HL-60/S4 (cell line): ENCODE results near the gene TAC4.

Experiments used
- in situ Hi-C: fragments of 300-500 bp; cut with MboI; formaldehyde crosslinking; loops from 2 replicates; pipeline ENCODE4 v1.14.3; 2022; ENCODE audit warnings: low sequenced_read_pairs

Gene TAC4

DNA sequence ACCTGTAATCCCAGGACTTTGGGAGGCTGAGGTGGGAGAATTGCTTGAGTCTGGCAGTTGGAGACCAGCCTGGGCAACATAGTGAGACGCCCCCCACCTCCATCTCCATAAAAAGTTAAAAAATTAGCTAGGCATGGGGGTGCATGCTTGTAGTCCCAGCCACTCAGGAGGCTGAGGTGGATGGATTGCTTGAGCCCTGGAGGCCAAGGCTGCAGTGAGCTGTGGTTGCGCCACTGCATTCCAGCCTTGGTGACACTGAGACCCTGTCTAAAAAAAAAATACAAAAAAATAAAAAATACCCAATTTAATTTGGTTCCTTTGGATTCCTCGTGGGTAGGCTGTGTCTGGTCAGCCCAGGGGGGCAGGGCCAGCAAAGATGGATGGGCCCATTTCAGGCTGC is 26.1 kb upstream of the TAC4 start:
- in situ Hi-C loops, result loop anchor here (10.0 kb wide), 1 partner anchor 211 kb away; no protein-coding TSS in a partner anchor

DNA sequence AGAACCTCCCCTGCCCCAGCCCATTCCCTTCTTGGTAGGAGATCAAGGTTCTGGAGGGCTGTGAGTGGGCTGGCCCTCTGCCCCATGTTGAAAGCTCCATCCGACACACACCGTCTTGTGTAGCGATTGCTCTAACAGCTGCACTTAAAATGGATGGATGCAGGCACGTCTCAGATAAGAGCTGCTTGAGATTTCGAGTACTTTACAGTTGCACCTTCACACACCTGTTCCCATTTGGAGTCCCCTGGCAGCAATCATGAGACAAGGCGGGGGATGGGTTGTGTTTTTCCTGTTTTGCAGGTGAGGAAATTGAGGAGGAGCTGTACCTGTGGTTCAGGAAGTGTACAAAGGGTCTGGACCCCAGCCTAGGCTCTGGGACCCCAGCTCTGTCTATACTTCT is 25.6 kb upstream of the TAC4 start:
- in situ Hi-C loops, result loop anchor here (10.0 kb wide), 1 partner anchor 211 kb away; no protein-coding TSS in a partner anchor

DNA sequence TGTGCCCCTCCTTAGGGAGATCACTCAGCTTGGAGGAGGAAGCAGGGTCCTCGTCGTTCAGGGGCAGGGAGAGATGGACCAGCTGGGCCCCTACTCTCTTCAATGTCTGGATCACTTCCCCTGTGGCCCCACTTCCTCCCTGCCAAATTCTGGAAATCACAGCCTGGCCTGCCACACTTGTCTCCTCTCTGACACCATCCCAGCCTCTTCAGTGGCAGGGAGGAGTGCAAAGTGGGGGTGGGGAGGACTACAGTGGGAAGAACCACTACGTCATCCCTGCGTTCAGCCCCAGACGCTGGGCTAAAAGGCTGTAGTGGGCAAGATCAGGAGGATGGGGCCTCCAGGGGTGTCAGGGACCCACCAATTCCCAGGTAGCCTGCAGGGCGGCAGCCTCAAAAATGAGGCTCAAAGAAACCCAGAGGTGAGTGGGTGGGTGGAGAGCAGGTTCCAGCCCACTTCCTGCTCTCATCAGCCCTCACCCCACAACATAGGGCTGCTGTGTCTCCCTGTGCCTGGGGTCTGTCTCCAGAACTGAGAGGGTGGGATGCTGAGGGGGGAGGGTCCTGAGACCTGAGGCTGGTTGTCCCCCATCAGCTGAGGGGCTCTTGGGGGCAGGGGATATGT is 25.0 kb upstream of the TAC4 start:
- in situ Hi-C loops, result loop anchor here (10.0 kb wide), 1 partner anchor 212 kb away; no protein-coding TSS in a partner anchor

DNA sequence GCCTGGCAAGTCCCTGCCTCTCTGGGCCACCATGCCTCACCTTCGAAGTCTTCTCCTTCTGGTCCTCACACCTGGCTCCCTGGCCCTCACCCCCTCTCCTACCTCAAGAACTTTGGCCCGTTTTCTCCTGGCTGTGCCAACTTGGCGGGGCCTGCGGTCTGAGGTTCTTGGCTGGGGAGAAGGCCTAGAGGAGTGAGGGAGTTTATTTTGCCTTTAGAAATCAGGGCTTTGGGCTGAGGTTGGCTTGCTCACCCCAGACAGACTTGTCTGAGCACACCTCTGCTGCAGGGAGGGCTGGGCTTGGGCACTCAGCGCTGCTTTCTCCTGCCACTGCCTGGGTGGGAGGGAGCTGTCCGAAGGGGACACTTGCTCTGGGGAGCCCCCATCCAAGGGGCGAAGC is 23.3 kb upstream of the TAC4 start:
- in situ Hi-C loops, result loop anchor here (10.0 kb wide), 1 partner anchor 214 kb away; no protein-coding TSS in a partner anchor

DNA sequence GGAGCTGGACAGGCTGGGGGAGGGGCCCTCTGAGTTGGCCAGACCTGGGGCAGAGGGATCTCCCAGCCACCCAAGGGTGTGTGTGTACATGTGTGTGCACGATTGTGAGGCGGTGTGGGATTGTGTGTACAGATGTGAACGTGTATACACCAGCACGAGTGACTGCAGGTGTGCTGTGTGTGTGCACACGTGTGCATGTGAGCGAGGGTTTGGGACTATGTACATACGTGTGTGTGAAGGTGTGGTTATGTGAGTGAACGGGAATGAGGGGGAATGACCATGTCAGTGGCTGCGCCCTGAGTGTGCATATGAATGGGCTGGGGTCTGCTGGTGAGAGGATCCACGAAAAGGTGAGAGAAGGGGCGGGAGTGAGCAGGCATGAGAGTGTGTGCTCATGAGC is 22.4 kb upstream of the TAC4 start:
- in situ Hi-C loops, result loop anchor here (10.0 kb wide), 1 partner anchor 215 kb away; no protein-coding TSS in a partner anchor

DNA sequence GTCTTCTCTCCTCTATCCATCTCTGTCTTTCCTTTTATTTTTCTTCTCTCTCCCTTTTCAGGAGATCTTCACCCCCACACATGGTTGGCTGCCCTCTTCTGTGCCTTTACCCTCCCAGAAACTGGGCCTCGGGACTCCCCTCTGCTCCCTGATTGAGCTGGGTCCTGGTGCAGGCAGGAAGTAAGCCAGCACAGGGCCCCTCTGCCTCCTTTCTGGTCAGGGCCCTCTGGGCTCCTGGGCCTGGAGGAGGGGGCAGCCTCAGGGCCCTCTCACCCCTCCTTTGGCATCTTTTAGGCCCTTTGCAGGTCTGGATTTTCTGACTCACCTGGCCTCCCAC is 21.1 kb upstream of the TAC4 start:
- in situ Hi-C loops, result no loop called here

DNA sequence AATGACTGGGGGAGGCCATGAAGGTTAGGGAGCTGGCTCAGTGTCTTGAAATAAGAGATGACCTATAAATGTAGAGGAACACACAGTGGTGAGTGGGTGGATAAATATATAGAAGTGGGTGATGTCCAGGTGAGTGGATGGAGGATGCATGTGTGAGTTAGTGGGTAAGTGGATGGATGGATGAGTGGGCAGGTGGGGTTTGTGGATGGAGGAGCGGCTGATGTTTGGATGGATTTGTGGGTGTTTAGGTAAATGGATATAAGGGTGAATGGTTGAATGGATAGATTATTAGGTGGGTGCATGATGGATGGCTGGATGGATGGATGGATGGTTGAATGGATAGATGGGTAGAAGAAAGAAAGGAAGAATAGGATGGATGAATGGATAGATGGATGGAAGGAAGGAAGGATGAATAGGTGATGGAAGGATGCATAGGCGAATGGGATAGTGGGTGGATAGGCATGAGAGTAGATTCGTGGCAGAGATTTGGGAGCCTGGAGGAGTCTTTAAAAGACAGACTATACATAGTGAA is 19.1 kb upstream of the TAC4 start:
- in situ Hi-C loops, result no loop called here

DNA sequence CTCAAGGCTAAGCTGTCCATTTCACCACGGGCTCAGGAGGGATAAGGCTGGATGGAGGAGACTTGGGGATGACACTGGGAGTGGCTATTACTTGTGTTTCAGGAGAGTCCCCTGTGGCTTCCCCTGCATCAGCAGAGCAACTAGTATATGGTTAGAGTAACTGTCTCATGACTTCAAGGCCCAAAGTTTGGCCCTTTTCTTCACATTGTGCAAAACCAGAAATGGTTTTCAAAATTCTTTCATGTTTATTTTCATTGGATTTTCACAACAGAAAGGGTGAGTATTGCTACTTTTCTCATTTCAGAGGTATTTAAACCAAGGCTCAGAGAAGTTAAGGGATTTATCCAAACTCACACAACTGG is 18.1 kb upstream of the TAC4 start:
- in situ Hi-C loops, result no loop called here

DNA sequence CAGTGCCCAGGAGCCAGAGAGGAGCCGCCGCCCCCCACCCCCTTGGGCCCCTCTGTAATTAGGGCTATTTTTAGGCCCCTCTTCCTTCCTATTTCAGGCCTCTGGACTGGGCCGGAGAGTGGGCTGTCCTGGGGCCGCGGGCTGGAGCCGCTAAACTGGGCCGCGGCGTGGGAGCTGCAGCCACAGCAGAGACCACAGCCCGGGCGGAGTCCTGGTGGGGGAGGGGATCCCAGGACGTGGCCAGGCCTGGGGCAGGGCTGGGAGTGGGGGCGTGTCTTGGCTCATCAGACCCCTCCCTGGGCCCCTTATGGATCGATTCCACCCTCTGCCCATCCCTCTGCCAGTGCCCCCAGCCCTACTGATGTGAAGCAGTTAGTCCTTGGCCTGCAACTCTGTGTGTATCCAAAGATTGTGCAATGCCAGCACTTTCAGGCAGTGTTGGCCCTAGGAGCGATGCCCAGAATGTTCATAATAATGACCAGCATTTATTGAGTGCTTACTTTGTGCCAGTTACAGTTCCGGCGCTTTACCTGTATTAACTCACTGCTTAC is 15.0 kb upstream of the TAC4 start:
- in situ Hi-C loops, result loop anchor here (5.0 kb wide), 1 partner anchor 134 kb away; the partner anchor contains the start of gene DLX3

DNA sequence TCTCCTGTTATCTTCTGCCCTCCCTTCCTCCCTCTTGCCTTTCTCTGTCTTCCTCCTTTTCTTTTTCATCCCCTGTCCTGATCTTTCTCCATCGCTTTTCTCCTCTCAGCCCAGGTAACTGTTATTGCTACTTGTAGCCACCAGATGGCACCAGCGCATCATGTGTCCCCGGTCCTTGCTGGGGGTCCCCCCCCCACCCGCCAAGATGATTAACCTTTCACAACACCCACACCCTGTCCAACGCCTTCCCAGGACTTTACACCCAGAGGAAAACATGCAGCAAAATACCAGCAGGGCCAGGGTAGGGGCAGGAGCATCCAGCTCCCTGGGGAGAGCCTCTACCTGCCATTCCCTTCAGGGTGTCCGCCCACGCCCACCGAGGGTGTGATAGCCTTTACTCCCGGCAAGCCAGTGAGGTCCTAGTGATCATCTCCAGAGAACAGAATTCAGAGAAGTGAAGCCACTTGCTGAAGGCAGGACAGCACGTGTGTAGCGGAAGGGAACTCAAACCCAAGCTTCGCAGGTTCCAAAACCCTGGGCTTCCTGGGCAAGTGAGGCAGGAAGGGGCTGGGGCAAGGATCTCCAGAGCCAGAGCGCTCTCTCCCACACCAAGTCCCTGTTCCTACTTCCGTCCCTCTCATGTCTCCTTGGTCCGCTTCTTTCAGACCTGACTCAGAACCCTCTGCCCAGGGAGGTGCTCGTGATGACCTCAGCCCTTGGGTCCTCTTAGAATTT is 13.4 kb upstream of the TAC4 start:
- in situ Hi-C loops, result loop anchor here (5.0 kb wide), 1 partner anchor 136 kb away; the partner anchor contains the start of gene DLX3

DNA sequence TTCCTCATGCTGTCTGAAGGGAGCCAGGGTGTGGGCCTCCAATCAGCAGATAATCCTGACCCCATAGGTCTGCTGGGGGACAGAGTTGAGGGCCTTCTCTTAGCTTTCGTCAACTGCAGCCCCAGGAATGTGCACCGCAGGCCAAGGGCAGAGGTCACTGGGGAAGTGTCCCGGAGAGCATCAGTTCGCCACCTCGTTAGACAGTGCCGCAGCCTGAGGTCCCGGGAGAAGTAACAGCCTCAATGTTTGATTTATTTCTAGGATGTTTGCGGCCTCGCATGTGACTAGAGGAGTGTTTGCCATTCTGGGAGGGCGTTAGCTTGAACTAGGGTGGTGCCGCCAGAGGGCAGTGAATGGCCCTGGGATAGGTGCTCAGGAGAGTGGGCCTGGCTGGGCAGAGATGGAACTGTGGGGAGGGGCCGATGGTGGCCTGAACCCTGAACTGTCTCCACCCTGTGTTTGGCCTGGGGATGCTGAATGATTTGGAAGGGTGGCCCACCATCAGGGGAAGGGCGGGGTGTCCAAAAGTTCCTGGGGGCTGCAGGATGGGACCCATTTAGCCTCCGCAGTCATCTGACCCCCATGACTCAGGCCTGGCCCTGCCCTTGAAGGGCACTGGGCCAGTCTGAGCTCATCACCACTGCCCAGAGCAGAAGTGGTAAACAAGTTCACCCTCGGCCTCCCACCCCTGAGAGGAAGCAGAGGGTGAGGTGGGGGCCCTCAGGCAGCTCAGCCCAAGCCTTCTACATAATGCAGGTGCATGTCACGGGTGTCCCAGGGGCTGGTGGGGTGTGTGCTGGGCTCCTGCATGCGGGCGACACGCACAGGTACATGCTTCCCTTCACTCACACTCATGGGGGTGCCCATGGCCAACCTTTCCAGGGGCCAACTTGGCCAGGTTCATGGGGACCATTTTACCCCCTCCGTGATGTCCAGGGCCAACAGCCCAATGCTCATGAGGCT is 12.4 kb upstream of the TAC4 start:
- in situ Hi-C loops, result loop anchor here (5.0 kb wide), 1 partner anchor 137 kb away; the partner anchor contains the start of gene DLX3

DNA sequence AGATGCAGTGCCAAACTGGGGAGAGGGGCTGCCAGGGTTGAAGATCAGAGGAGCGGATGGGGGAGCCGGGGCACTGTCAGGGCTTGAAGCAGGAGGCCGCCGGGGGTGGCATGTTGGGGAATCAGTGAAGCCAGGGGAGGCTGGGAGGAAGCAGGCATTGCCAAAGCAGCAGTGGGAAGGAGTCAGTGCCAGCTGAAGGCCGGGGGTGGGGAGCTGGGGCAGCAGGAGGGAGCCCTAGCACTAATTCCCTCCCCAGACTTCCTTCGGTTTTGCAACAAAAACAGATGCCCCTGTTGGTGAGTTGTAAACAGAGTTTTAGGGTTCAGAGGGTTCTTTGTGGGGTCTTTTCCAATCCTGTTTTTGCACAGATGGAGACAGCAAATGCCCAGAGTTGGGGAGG is 10.9 kb upstream of the TAC4 start:
- in situ Hi-C loops, result no loop called here

DNA sequence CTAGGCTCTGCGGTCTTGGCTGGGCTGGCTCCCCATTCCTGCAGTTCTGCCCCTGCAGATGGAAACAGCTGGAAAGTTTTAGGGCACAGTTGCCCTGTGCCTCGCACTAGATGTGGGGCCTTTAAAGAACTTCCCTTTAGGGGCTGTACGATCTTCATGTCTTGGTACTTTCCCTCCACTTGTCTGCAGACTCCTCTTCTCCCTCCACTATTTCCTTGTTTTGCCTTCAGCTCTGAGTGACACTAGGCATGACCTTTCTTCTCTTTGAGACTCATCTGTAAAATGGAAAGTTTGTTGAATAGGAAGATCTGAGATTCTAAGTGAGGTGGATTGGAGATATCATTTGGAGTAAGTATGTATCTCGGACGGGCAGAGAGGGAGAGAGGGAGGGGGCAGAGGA is 6.3 kb upstream of the TAC4 start:
- in situ Hi-C loops, result no loop called here

DNA sequence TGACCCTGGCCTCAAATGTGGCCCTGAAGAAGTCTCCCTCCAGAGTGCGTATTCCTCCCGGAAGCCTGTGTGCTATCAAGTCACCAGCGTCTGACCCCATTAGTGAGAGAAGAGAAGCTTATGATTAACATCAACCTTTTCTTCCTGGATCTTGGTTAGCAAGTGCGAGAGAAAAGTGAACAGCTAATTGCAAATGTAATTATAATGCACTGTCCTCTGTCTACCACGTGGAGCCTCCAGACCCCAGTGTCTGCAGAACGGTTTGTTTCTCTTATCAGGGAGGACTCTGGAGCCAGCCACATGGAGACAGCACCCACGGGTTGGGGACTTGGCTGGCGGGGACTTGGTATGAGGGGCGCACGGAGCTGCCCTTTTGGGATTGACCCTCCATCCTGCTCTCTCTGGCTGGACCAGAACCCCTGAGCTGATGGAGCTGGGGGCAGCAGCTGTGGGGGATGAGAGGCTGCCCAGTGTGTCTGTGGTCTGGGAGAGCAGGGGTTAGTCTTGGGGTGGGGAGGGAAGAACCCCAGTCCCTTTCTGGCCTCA is 5.7 kb upstream of the TAC4 start:
- in situ Hi-C loops, result no loop called here

DNA sequence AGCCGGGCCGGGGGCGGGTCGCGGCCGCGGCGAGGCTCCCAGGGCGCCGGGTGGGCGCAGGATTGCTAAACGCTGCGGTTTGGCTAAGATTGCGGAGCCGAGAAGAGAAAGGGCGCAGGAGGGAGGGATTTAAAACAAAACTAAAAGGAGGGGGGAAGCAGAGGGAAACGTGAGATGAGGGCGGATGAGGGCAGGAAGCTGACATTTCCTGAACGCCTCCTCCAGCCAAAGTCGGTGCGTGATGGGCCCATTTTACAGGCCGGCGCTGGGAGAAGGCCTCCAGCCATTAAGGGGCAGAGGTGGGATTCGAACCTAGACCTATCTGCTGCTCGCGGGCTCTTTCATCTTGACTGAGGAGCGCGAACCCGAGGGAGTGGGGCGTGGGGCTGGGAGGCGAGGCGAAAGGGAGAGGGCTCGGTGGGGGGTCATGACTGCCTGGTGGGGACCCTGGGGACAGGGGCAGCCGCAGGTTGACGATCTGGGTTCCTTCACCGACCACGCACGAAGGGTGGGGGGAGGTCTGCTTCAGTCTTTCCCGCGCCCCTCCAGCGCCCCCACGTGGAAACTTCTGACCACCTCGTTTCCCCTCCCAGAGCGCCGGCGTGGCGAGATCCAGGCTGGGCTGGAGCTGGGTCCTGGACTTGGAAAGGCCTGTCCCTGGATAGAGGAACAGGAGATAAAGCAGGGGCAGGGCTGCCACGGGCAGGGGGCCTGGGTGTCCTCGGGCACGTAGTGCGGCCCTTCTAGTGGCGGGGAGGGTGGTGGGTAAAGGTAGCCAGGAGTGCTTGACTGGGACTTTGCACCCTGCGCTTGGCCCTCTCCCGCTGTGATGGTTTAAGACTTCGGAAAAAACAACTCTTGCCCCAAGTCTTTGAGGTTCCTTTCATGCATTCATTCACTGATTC is 3.8 kb upstream of the TAC4 start:
- in situ Hi-C loops, result no loop called here

DNA sequence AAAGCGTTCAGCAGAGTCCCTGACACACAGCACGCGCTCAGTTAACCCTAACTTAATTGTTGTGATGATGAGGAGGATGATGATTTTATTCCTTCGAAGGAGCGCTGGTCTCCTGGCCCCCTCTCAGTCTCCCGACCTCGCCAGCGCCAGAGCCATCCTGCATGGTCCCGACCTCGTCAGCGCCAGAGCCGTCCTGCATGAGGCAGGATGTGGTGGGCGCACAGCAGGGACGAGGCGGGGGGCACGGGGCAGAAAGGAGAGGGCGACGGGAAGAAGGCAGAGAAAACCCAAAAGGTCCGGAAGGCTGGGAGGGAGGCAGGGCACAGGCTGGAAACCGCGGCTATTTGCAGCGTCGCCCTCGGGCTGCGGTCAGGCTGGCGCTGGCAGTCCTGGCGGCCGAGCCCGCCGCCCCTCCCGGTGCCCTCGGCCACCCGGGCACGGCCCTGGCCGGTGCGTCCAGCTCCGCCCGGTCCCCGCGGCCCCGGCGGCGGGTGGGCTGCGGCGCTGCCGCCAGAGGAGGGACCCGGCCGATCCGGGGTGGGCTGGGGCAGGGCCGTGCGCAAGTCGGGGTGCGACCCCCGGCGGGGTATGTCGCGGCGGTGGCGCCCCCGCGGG is 3.0 kb upstream of the TAC4 start:
- in situ Hi-C loops, result no loop called here

DNA sequence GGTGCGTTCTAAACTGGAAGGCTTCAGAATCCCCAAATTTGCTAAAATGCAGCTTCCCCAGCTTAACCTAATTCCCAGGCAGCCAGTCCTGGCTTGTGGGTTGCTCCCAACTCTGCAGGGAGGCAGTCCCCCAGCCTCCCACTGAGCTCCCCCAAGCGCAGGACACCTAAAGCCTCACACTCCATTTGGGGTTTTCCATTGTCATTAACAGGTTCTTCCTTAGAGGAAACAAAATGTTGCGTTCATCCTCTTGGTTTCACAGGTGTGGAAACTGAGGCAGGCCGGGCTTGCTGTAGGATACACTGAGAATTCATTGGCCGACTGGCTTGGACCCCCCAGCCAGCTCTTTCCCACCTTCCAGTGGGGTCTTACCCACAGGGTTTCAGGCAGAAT is 2.3 kb upstream of the TAC4 start:
- in situ Hi-C loops, result no loop called here

DNA sequence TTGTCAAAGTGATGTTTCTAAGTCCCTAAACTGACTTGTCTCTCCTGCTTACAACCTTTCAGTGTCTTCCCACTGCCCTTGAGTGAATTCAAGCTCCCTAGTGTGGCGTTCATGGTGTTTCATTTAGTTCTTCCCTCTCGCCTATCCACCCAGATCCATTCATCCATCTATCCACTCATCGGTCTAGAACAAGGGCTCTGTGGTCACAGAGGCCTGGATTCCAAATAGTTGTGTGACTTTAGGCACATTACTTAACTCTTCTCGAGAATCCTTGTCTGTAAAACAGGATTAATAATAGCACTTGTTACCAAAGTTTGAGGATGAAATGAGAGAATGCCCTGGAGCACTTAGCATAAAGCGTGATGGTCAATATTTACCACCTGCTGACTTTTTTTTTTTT is 870 bp upstream of the TAC4 start:
- in situ Hi-C loops, result loop anchor here (5.0 to 10.0 kb wide), 2 partner anchors 144 to 281 kb away; partner anchors contain the start of gene SLC35B1
